CD14-positive monocyte (primary cell): Measurements from ENCODE around the gene PAWR. TPM values are rescaled to one million over a fixed set of nuclear protein-coding genes. Genes with fewer than 3 reads are reported as not detected.

Source experiments
- DNase-seq, 3 donors: peaks; one replicate each; pipeline ENCODE4 v3.0.0-alpha.2; 2011 to 2022
- H2AFZ ChIP-seq: 2 replicates; pipeline ENCODE4 v1.6.0; 2012; ENCODE audit warnings: mild to moderate bottlenecking, low read depth, low read length, inconsistent platforms; ENCODE audit not compliant: insufficient read depth, poor library complexity, severe bottlenecking
- H3K27ac ChIP-seq, 2 donors: 1 replicate in 1 of 2; 2 replicates in 1 of 2; pipeline ENCODE4 v1.5.1; 2012 to 2013; ENCODE audit warnings: low read length in 2 of 2, control low read depth in 1 of 2, inconsistent platforms in 1 of 2, low read depth in 1 of 2, mild to moderate bottlenecking in 1 of 2
- H3K27me3 ChIP-seq, 2 donors: one replicate each; pipeline versions ENCODE4 v1.6.0 to v1.6.1; 2011 to 2013; ENCODE audit warnings: low read length in 2 of 2; ENCODE audit not compliant: control insufficient read depth in 2 of 2, insufficient read depth in 2 of 2
- H3K36me3 ChIP-seq, 2 donors: replicated peaks in 1 of 2; 1 replicate in 1 of 2; 2 replicates in 1 of 2; pipeline versions ENCODE4 v1.5.1 to v1.6.1; 2012 to 2013; ENCODE audit warnings: low read length in 2 of 2, control low read depth in 1 of 2, inconsistent platforms in 1 of 2, mild to moderate bottlenecking in 1 of 2; ENCODE audit not compliant: insufficient read depth in 2 of 2, control insufficient read depth in 1 of 2
- H3K4me1 ChIP-seq, 2 donors: 1 replicate in 1 of 2; 2 replicates in 1 of 2; pipeline versions ENCODE4 v1.5.1 to v1.6.1; 2012 to 2013; ENCODE audit warnings: low read length in 2 of 2, control low read depth in 1 of 2, inconsistent platforms in 1 of 2, mild to moderate bottlenecking in 1 of 2, moderate library complexity in 1 of 2; ENCODE audit not compliant: insufficient read depth in 2 of 2, control insufficient read depth in 1 of 2
- H3K4me2 ChIP-seq: replicated peaks from 2 replicates; pipeline ENCODE3; 2012; ENCODE audit warnings: low read length, moderate library complexity, mild to moderate bottlenecking; ENCODE audit not compliant: poor library complexity, severe bottlenecking; ENCODE audit errors: extremely low read depth
- H3K4me3 ChIP-seq, 3 experiments: fragments of 200-600 bp in 1 of 3; sonication (generic) in 1 of 3; replicated peaks in 1 of 3; 1 replicate in 2 of 3; 2 replicates in 1 of 3; pipeline ENCODE4 v1.5.1; 2011 to 2013; ENCODE audit warnings: low read length in 3 of 3, mild to moderate bottlenecking in 3 of 3, control low read depth in 2 of 3, low read depth in 2 of 3, inconsistent platforms in 1 of 3, moderate library complexity in 1 of 3
- H3K79me2 ChIP-seq: 2 replicates; pipeline ENCODE4 v1.6.0; 2012; ENCODE audit warnings: mild to moderate bottlenecking, control low read depth, inconsistent platforms, low read length, moderate library complexity; ENCODE audit not compliant: insufficient read depth
- H3K9ac ChIP-seq: 2 replicates; pipeline ENCODE4 v1.6.0; 2017; ENCODE audit warnings: low read length, mild to moderate bottlenecking; ENCODE audit not compliant: insufficient read depth, poor library complexity, severe bottlenecking
- H3K9me3 ChIP-seq, 2 donors: replicated peaks in 1 of 2; 1 replicate in 1 of 2; 2 replicates in 1 of 2; pipeline versions ENCODE4 v1.5.1 to v1.6.1; 2012 to 2013; ENCODE audit warnings: low read length in 2 of 2, control low read depth in 1 of 2; ENCODE audit not compliant: control insufficient read depth in 1 of 2, insufficient read depth in 1 of 2
- H4K20me1 ChIP-seq: 2 replicates; pipeline ENCODE4 v1.6.0; 2012; ENCODE audit warnings: mild to moderate bottlenecking, low read length, control low read depth, moderate library complexity; ENCODE audit not compliant: insufficient read depth
- H3K27ac Mint-ChIP-seq, 7 donors: one replicate each; pipeline ENCODE4 v1.8.0; 2020; ENCODE audit warnings: mild to moderate bottlenecking in 7 of 7, mixed read lengths in 7 of 7, moderate library complexity in 6 of 7, inconsistent platforms in 2 of 7
- H3K27me3 Mint-ChIP-seq, 3 donors: one replicate each; pipeline ENCODE4 v1.8.0; 2021 to 2022; ENCODE audit warnings: low read depth in 3 of 3, mild to moderate bottlenecking in 3 of 3, mixed read lengths in 3 of 3, moderate library complexity in 3 of 3, inconsistent platforms in 1 of 3
- H3K36me3 Mint-ChIP-seq, 2 donors: one replicate each; pipeline ENCODE4 v1.8.0; 2020; ENCODE audit warnings: mixed read lengths in 2 of 2, inconsistent platforms in 1 of 2, mild to moderate bottlenecking in 1 of 2
- H3K4me1 Mint-ChIP-seq: one replicate; pipeline ENCODE4 v1.8.0; 2020; ENCODE audit warnings: mild to moderate bottlenecking, mixed read lengths
- H3K4me3 Mint-ChIP-seq, 2 donors: one replicate each; pipeline ENCODE4 v1.8.0; 2020; ENCODE audit warnings: mild to moderate bottlenecking in 2 of 2, mixed read lengths in 2 of 2, moderate library complexity in 1 of 2
- H3K9me3 Mint-ChIP-seq, 7 donors: one replicate each; pipeline ENCODE4 v1.8.0; 2020 to 2022; ENCODE audit warnings: mixed read lengths in 7 of 7, mild to moderate bottlenecking in 6 of 7, moderate library complexity in 6 of 7, inconsistent platforms in 2 of 7
- WGBS: methylation state at CpG from one replicate; pipeline ENCODE4 v1.1.5; 2013; ENCODE audit warnings: missing lambda C conversion rate; ENCODE audit not compliant: insufficient coverage; 5-methylcytosine and 5-hydroxymethylcytosine counted together
- intact Hi-C, 2 donors: fragments of 100-400 bp; cut with micrococcal nuclease; formaldehyde crosslinking; loops; one replicate each; pipeline versions ENCODE4 v1.15.0 to v1.15.1; 2023
- polyA plus RNA-seq, 3 donors: library from polyadenylated mRNA; depleted of rRNA in 1 of 3; unstranded in 2 of 3; stranded (reverse) in 1 of 3; fragments of 300-500 nt in 2 of 3; fragments of >200 nt in 1 of 3; fragmentation: Illumina TruSeq in 2 of 3; gene quantifications; 1 replicate in 2 of 3; 2 replicates in 1 of 3; pipeline ENCODE4 v1.2.3, GENCODE V29; 2012 to 2021
- TF ChIP-seq, protein P1 (sequence below): fragments of 200-600 bp; IDR thresholded peaks from one replicate; pipeline ENCODE4 v1.8.0; 2022; ENCODE audit warnings: antibody characterized with exemption, mild to moderate bottlenecking

Gene PAWR
- polyA plus RNA-seq, 3 donors: 0.03 TPM; not detected in 1

DNA sequence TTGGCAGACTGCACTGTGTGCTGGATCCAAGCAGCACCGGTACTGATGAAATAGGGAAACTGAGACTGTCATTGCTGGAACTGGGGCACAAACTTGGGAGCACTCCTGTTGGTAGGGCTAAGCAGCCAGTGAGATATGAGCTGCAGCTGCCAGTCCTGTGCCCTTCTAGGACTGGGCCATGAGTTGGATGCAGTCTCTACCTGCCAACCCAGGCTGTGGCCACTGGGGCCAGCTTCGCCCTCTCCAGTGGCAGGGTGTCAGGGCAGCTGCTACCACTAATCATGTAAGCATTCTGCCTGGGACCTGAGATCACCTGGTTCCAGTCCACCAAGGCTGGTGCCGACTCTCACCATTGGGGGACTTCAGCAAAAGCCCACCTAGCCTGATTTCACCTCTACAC is 121.1 kb downstream of the PAWR start:
- intact Hi-C loops: no loop called here
- DNase-seq: no peak

DNA sequence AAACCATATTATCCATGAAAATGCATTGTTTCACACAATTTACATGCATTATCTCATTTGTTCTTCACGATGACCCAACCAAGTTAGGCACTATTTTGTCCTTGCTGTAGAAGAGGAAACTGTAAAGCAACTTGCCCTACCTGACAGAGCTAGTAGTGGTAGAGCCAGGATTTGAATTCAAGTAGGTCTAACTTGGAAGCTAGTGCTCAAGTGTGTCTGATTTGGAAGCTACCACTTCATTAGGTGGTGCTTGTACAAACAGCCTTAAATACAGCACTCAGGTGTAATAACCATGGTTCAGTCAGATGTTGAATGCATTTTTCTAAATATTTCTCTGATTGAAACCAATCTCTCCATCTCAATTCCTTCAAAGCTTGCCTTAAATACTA is 123.6 kb downstream of the PAWR start:
- H3K9me3 ChIP-seq: peaks cover 0 to 23% of the 10 kb centered on the region in 2 donors
- no peak overlapping the region for H2AFZ ChIP-seq
- Mint-ChIP-seq H3K27me3 (peaks cover 0 to 2% (median 0%) of the 10 kb centered on the region in 3 donors), H3K4me3 (no peak overlapping the region), H3K27ac (no peak overlapping the region), H3K4me1 (no peaks in the 10 kb centered on the region), H3K36me3 (no peaks in the 10 kb centered on the region), H3K9me3 (peaks cover 5 to 28% (median 13%) of the 10 kb centered on the region in 7 donors)
- H3K79me2 ChIP-seq: no peaks in the 10 kb centered on the region
- no peaks in the 10 kb centered on the region for H3K4me1 ChIP-seq
- no peak overlapping the region for H3K4me2 ChIP-seq
- H3K4me3 ChIP-seq: no peak overlapping the region
- H3K27ac ChIP-seq: no peak overlapping the region
- no CpG with 5 or more reads among the region's 1 CpG for whole genome bisulfite sequencing
- DNase-seq: no peak
- no peaks in the 10 kb centered on the region for H3K27me3 ChIP-seq
- intact Hi-C loops: no loop called here
- H4K20me1 ChIP-seq: no peaks in the 10 kb centered on the region
- TF ChIP-seq, protein P1, sequence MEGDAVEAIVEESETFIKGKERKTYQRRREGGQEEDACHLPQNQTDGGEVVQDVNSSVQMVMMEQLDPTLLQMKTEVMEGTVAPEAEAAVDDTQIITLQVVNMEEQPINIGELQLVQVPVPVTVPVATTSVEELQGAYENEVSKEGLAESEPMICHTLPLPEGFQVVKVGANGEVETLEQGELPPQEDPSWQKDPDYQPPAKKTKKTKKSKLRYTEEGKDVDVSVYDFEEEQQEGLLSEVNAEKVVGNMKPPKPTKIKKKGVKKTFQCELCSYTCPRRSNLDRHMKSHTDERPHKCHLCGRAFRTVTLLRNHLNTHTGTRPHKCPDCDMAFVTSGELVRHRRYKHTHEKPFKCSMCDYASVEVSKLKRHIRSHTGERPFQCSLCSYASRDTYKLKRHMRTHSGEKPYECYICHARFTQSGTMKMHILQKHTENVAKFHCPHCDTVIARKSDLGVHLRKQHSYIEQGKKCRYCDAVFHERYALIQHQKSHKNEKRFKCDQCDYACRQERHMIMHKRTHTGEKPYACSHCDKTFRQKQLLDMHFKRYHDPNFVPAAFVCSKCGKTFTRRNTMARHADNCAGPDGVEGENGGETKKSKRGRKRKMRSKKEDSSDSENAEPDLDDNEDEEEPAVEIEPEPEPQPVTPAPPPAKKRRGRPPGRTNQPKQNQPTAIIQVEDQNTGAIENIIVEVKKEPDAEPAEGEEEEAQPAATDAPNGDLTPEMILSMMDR: no peak
- no peak overlapping the region for H3K9ac ChIP-seq
- H3K36me3 ChIP-seq: no peaks in the 10 kb centered on the region

More for the DNA sequence above, 121.1 kb downstream of the PAWR start:
- H3K79me2 ChIP-seq: no peaks in the 10 kb centered on the region
- Mint-ChIP-seq H3K27ac (peak overlapping the region in 1 of 7 donors; percentile 61), H3K36me3 (no peaks in the 10 kb centered on the region), H3K27me3 (peaks cover 0 to 2% (median 0%) of the 10 kb centered on the region in 3 donors), H3K4me3 (no peak overlapping the region), H3K9me3 (peaks cover 9 to 43% (median 30%) of the 10 kb centered on the region in 7 donors), H3K4me1 (no peaks in the 10 kb centered on the region)
- 87% methylated on average over 3 of the region's 3 CpGs for WGBS
- H3K4me2 ChIP-seq: no peak overlapping the region
- no peaks in the 10 kb centered on the region for H4K20me1 ChIP-seq
- no peak overlapping the region for H3K9ac ChIP-seq
- H3K36me3 ChIP-seq: no peaks in the 10 kb centered on the region
- no peaks in the 10 kb centered on the region for H3K27me3 ChIP-seq
- H3K4me1 ChIP-seq: no peaks in the 10 kb centered on the region
- H3K4me3 ChIP-seq: no peak overlapping the region
- H3K27ac ChIP-seq: no peak overlapping the region
- H2AFZ ChIP-seq: no peak overlapping the region
- TF ChIP-seq, protein P1: no peak
- peaks cover 11 to 35% of the 10 kb centered on the region in 2 donors for H3K9me3 ChIP-seq
